OCI-LY3 (cell line): Measurements from ENCODE around the gene KATNAL2.
A peak's percentile ranks its signal among the peaks of the same experiment; 100 is the strongest.

ENCODE experiments used
- H2AFZ ChIP-seq: fragments of 200-600, 300-600 bp; shearing (Covaris generic); 2 replicates; pipeline ENCODE4 v1.6.0; 2014; ENCODE audit warnings: antibody characterized with exemption, low read depth, low read length
- H3K27ac ChIP-seq: fragments of 200-600, 300-600 bp; sonication (generic); 2 replicates; pipeline ENCODE4 v1.5.1; 2014; ENCODE audit warnings: mild to moderate bottlenecking, low read length, moderate library complexity, mixed read lengths
- H3K27me3 ChIP-seq: fragments of 200-600, 300-600 bp; sonication (generic); 2 replicates; pipeline ENCODE4 v1.6.1; 2014; ENCODE audit warnings: low read depth, low read length, mixed read lengths
- H3K36me3 ChIP-seq: fragments of 200-600, 300-600 bp; sonication (generic); replicated peaks from 2 replicates; pipeline ENCODE3; 2014; ENCODE audit warnings: low read depth, low read length, mixed read lengths
- H3K4me1 ChIP-seq: fragments of 300-600, 200-600 bp; sonication (generic); 2 replicates; pipeline ENCODE4 v1.6.1; 2014; ENCODE audit warnings: low read length, mixed read lengths
- H3K4me2 ChIP-seq: fragments of 200-600, 300-600 bp; sonication (generic); 2 replicates; pipeline ENCODE4 v1.6.1; 2014; ENCODE audit warnings: low read length, mixed read lengths
- H3K4me3 ChIP-seq: fragments of 300-600, 200-600 bp; sonication (generic); 2 replicates; pipeline ENCODE4 v1.5.1; 2014; ENCODE audit warnings: antibody characterized with exemption, mild to moderate bottlenecking, low read length, moderate library complexity
- H3K79me2 ChIP-seq: fragments of 300-600, 200-600 bp; shearing (Covaris generic); 2 replicates; pipeline ENCODE4 v1.6.1; 2014; ENCODE audit warnings: mild to moderate bottlenecking, low read length, mixed read lengths
- H3K9ac ChIP-seq: fragments of 300-600, 200-600 bp; shearing (Covaris generic); 2 replicates; pipeline ENCODE4 v1.6.0; 2014; ENCODE audit warnings: mild to moderate bottlenecking, low read length, moderate library complexity
- H3K9me3 ChIP-seq: fragments of 200-600, 300-600 bp; shearing (Covaris generic); 2 replicates; pipeline ENCODE4 v1.6.1; 2014; ENCODE audit warnings: low read length, mixed read lengths; ENCODE audit not compliant: insufficient read depth
- H4K20me1 ChIP-seq: fragments of 200-600, 300-600 bp; sonication (generic); 2 replicates; pipeline ENCODE4 v1.6.1; 2016; ENCODE audit warnings: low read length, mixed read lengths; ENCODE audit not compliant: insufficient read depth
- CTCF ChIP-seq: fragments of 200-600, 300-600 bp; sonication (generic); IDR thresholded peaks from 2 replicates; pipeline ENCODE4 v1.5.1; 2014; ENCODE audit warnings: antibody characterized with exemption, low read length, low read depth
- EZH2phosphoT487 ChIP-seq: fragments of 200-600 bp; shearing (Covaris generic); IDR thresholded peaks from 2 replicates; pipeline ENCODE4 v1.6.1; 2018; ENCODE audit warnings: antibody characterized with exemption, mixed run types, low read depth

Gene KATNAL2

GRCh38 chr18:47121146-47121545 is 203.7 kb downstream of the KATNAL2 start:
- H3K27me3 ChIP-seq, result no peaks in the 10 kb centered on the region
- H3K4me3 ChIP-seq, result no peak overlapping the region
- peak overlapping the region; percentile 28; the same call in 1 of the 2 replicates for H3K4me2 ChIP-seq

GRCh38 chr18:47141289-47141688 is 223.9 kb downstream of the KATNAL2 start:
- Histone ChIP-seq H3K27ac (no peak overlapping the region), H3K9ac (no peak overlapping the region), H3K4me1 (no peaks in the 10 kb centered on the region), H2AFZ (no peak overlapping the region), H3K4me3 (no peak overlapping the region), H3K79me2 (peaks cover 59% of the 10 kb centered on the region), H3K36me3 (peaks cover 17% of the 10 kb centered on the region), H4K20me1 (peaks cover 27% of the 10 kb centered on the region; the same call in 1 of the 2 replicates), H3K4me2 (no peak overlapping the region), H3K27me3 (no peaks in the 10 kb centered on the region), H3K9me3 (no peaks in the 10 kb centered on the region)
- no peak for TF ChIP-seq EZH2phosphoT487
- no peak for TF ChIP-seq CTCF

More at GRCh38 chr18:47121146-47121545, 203.7 kb downstream of the KATNAL2 start:
- Histone ChIP-seq H4K20me1 (peaks cover 19% of the 10 kb centered on the region), H3K27ac (no peak overlapping the region), H3K79me2 (no peaks in the 10 kb centered on the region), H3K9ac (no peak overlapping the region), H3K9me3 (no peaks in the 10 kb centered on the region), H2AFZ (no peak overlapping the region), H3K36me3 (peaks cover 25% of the 10 kb centered on the region), H3K4me1 (peaks cover 21% of the 10 kb centered on the region)
- TF ChIP-seq CTCF (no peak), EZH2phosphoT487 (no peak)

GRCh38 chr18:47143153-47143552 is 225.8 kb downstream of the KATNAL2 start:
- peaks cover 76% of the 10 kb centered on the region for H3K79me2 ChIP-seq
- no peaks in the 10 kb centered on the region for H3K9me3 ChIP-seq
- no peak for TF ChIP-seq EZH2phosphoT487
- no peak for TF ChIP-seq CTCF

GRCh38 chr18:47143899-47144485 is 226.6 kb downstream of the KATNAL2 start:
- Histone ChIP-seq H3K9ac (no peak overlapping the region), H3K4me3 (no peak overlapping the region), H3K9me3 (no peaks in the 10 kb centered on the region), H4K20me1 (peaks cover 23% of the 10 kb centered on the region; the same call in 1 of the 2 replicates), H2AFZ (no peak overlapping the region), H3K27ac (no peak overlapping the region), H3K4me1 (peaks cover 2% of the 10 kb centered on the region; the same call in 1 of the 2 replicates), H3K79me2 (peaks cover 85% of the 10 kb centered on the region), H3K27me3 (no peaks in the 10 kb centered on the region), H3K4me2 (no peak overlapping the region), H3K36me3 (peaks cover 14% of the 10 kb centered on the region)
- TF ChIP-seq EZH2phosphoT487 (no peak), CTCF (no peak)

More at GRCh38 chr18:47143153-47143552, 225.8 kb downstream of the KATNAL2 start:
- Histone ChIP-seq H3K36me3 (peaks cover 14% of the 10 kb centered on the region), H3K27ac (no peak overlapping the region), H2AFZ (no peak overlapping the region), H3K4me1 (no peaks in the 10 kb centered on the region), H3K4me3 (no peak overlapping the region), H3K27me3 (no peaks in the 10 kb centered on the region), H3K9ac (no peak overlapping the region), H3K4me2 (no peak overlapping the region), H4K20me1 (peaks cover 29% of the 10 kb centered on the region; the same call in 1 of the 2 replicates)
